GM19324 (cell line): ENCODE data around the gene ZNF791.
"Not testable (repeated sequence)": the region's sequence is repeated elsewhere in the genome, so short reads cannot be mapped to it uniquely, and the experiment has no call there.

Source experiments
- ATAC-seq: cut with Tn5 transposase; IDR thresholded peaks from one replicate; pipeline ENCODE4 v1.9.1; 2021; ENCODE audit warnings: mild to moderate bottlenecking, moderate library complexity; ENCODE audit not compliant: unreplicated experiment, low FRiP score

The ZNF791 gene

GRCh38 chr19:12665671-12666264, 55.0 kb downstream of the ZNF791 start:
- no peak for ATAC-seq

- peak; percentile 49 for ATAC-seq
Observed at GRCh38 chr19:12666265-12667048, 55.7 kb downstream of the ZNF791 start, which contains the start of the genes MAN2B1 and WDR83. Gene MAN2B1 (minus strand): TSS chr19:12666742. CDS start chr19:12666701, 41 bp downstream. Gene WDR83 (plus strand): TSS chr19:12666807. CDS start chr19:12669791, 2,984 bp downstream.

GRCh38 chr19:12667731-12668302, 57.1 kb downstream of the ZNF791 start:
- ATAC-seq: no peak

GRCh38 chr19:12668346-12668745, 57.6 kb downstream of the ZNF791 start:
- no peak for ATAC-seq

GRCh38 chr19:12668932-12669269, 58.2 kb downstream of the ZNF791 start:
- peak; percentile 6 for ATAC-seq

- peak; percentile 42 for ATAC-seq
Observed at GRCh38 chr19:12669270-12670158, 58.8 kb downstream of the ZNF791 start.

GRCh38 chr19:12670159-12670928, 59.6 kb downstream of the ZNF791 start:
- ATAC-seq: no peak

GRCh38 chr19:12672744-12673143, 62.0 kb downstream of the ZNF791 start:
- no peak for ATAC-seq

- no peak for ATAC-seq
Observed at GRCh38 chr19:12675399-12675798, 64.7 kb downstream of the ZNF791 start.

GRCh38 chr19:12675940-12676339, 65.2 kb downstream of the ZNF791 start:
- ATAC-seq: no peak

GRCh38 chr19:12676384-12676792, 65.7 kb downstream of the ZNF791 start:
- ATAC-seq: no peak

- ATAC-seq: no peak
Observed at GRCh38 chr19:12676928-12677327, 66.2 kb downstream of the ZNF791 start.

GRCh38 chr19:12678039-12678438, 67.3 kb downstream of the ZNF791 start:
- ATAC-seq: not testable (repeated sequence)

GRCh38 chr19:12680034-12680433, 69.3 kb downstream of the ZNF791 start:
- ATAC-seq: no peak

- peak; percentile 77 for ATAC-seq
Observed at GRCh38 chr19:12681074-12681987, 70.6 kb downstream of the ZNF791 start, which contains the start of gene DHPS. Gene DHPS (minus strand): TSS chr19:12681880. CDS start chr19:12681766, 114 bp downstream.
